ENCODE results near the gene PUM1.
"Not testable (repeated sequence)": the region's sequence is repeated elsewhere in the genome, so short reads cannot be mapped to it uniquely, and the experiment has no call there.

The PUM1 gene

GRCh38 chr1:31065310-31066217, at the start of gene PUM1:
Gene PUM1 (minus strand): TSS chr1:31065717. CDS start chr1:31059566, 6,151 bp downstream.
- peak; percentile 99 for DNase-seq

- DNase-seq: no peak
Observed at GRCh38 chr1:31112266-31112935, 46.9 kb upstream of the PUM1 start.

GRCh38 chr1:31111290-31111951, 45.9 kb upstream of the PUM1 start:
- DNase-seq: no peak

GRCh38 chr1:31110846-31111245, 45.3 kb upstream of the PUM1 start:
- no peak for DNase-seq

- DNase-seq: no peak
Observed at GRCh38 chr1:31108861-31109260, 43.3 kb upstream of the PUM1 start.

GRCh38 chr1:31105646-31106045, 40.1 kb upstream of the PUM1 start:
- DNase-seq: no peak

- DNase-seq: no peak
Observed at GRCh38 chr1:31102501-31102950, 37.0 kb upstream of the PUM1 start.

- no peak for DNase-seq
Observed at GRCh38 chr1:31101147-31101502, 35.6 kb upstream of the PUM1 start.

GRCh38 chr1:31099293-31100032, 33.9 kb upstream of the PUM1 start:
- DNase-seq: no peak

GRCh38 chr1:31095985-31096384, 30.5 kb upstream of the PUM1 start:
- DNase-seq: no peak

GRCh38 chr1:31095298-31095981, 29.9 kb upstream of the PUM1 start:
- no peak for DNase-seq

- not testable (repeated sequence) for DNase-seq
Observed at GRCh38 chr1:31088081-31088480, 22.6 kb upstream of the PUM1 start.

- DNase-seq: no peak
Observed at GRCh38 chr1:31084782-31085569, 19.5 kb upstream of the PUM1 start.

GRCh38 chr1:31082385-31082784, 16.9 kb upstream of the PUM1 start:
- DNase-seq: no peak

GRCh38 chr1:31073044-31073443, 7.5 kb upstream of the PUM1 start:
- no peak for DNase-seq

- no peak for DNase-seq
Observed at GRCh38 chr1:31072304-31072746, 6.8 kb upstream of the PUM1 start.

GRCh38 chr1:31069392-31069791, 3.9 kb upstream of the PUM1 start:
- DNase-seq: no peak

GRCh38 chr1:31064718-31065309, 703 bp downstream of the PUM1 start:
- no peak for DNase-seq

- DNase-seq: no peak
Observed at GRCh38 chr1:31064111-31064717, 1.3 kb downstream of the PUM1 start.

GRCh38 chr1:31063631-31064030, 1.9 kb downstream of the PUM1 start:
- no peak for DNase-seq
